Renal cortex interstitium (tissue), 11 donors: ENCODE results near the gene MAP1LC3B2. TPM values are rescaled to one million over a fixed set of nuclear protein-coding genes. Genes with fewer than 3 reads are reported as not detected.

Source experiments
- DNase-seq, 11 donors: peaks; one replicate each; pipeline ENCODE4 v3.0.0-alpha.2; 2013; ENCODE audit warnings: low read depth in 9 of 11, low spot score in 4 of 11; ENCODE audit errors: extremely low read depth in 1 of 11
- polyA plus RNA-seq, 3 donors: library from polyadenylated mRNA; unstranded; fragments of 120-200 nt; gene quantifications; one replicate each; pipeline ENCODE4 v1.2.1, GENCODE V29; 2013; ENCODE audit not compliant: insufficient read length in 3 of 3

The MAP1LC3B2 gene
- polyA plus RNA-seq, 3 donors: 7.9 to 10.8 (median 9.0) TPM

GRCh38 chr12:116583129-116583694 is 24.0 kb downstream of the MAP1LC3B2 start:
- DNase-seq: no peak

- no peak for DNase-seq
Observed at GRCh38 chr12:116587270-116587669, 28.1 kb downstream of the MAP1LC3B2 start.

- no peak for DNase-seq
Observed at GRCh38 chr12:116588390-116589028, 29.3 kb downstream of the MAP1LC3B2 start.

GRCh38 chr12:116589581-116589980 is 30.4 kb downstream of the MAP1LC3B2 start:
- no peak for DNase-seq

- no peak for DNase-seq
Observed at GRCh38 chr12:116590561-116590960, 31.4 kb downstream of the MAP1LC3B2 start.

GRCh38 chr12:116591855-116592637 is 32.9 kb downstream of the MAP1LC3B2 start:
- no peak for DNase-seq

- no peak for DNase-seq
Observed at GRCh38 chr12:116592731-116593130, 33.5 kb downstream of the MAP1LC3B2 start.

- no peak for DNase-seq
Observed at GRCh38 chr12:116594325-116595038, 35.3 kb downstream of the MAP1LC3B2 start.

- DNase-seq: no peak
Observed at GRCh38 chr12:116595186-116595585, 36.0 kb downstream of the MAP1LC3B2 start.

GRCh38 chr12:116595672-116596071 is 36.5 kb downstream of the MAP1LC3B2 start:
- no peak for DNase-seq

GRCh38 chr12:116597886-116598285 is 38.7 kb downstream of the MAP1LC3B2 start:
- no peak for DNase-seq

GRCh38 chr12:116598311-116599284 is 39.4 kb downstream of the MAP1LC3B2 start:
- DNase-seq: no peak

GRCh38 chr12:116599285-116600136 is 40.3 kb downstream of the MAP1LC3B2 start:
- peak in 7 of 11 donors; percentile 55 to 73 (median 59) for DNase-seq

- no peak for DNase-seq
Observed at GRCh38 chr12:116600959-116601918, 42.1 kb downstream of the MAP1LC3B2 start.

- no peak for DNase-seq
Observed at GRCh38 chr12:116601933-116602810, 43.0 kb downstream of the MAP1LC3B2 start.
